ENCODE data around the gene SH3BP1. TPM values are rescaled to one million over a fixed set of nuclear protein-coding genes. Genes with fewer than 3 reads are reported as not detected.
A peak's percentile ranks its signal among the peaks of the same experiment; 100 is the strongest.

The SH3BP1 gene
- total and polyA plus RNA-seq, 2 of the 8 experiments (the other 6 are each of a cell fraction or from before 2014, with no cell fraction given) = 23.9 to 40.3 TPM

DNA sequence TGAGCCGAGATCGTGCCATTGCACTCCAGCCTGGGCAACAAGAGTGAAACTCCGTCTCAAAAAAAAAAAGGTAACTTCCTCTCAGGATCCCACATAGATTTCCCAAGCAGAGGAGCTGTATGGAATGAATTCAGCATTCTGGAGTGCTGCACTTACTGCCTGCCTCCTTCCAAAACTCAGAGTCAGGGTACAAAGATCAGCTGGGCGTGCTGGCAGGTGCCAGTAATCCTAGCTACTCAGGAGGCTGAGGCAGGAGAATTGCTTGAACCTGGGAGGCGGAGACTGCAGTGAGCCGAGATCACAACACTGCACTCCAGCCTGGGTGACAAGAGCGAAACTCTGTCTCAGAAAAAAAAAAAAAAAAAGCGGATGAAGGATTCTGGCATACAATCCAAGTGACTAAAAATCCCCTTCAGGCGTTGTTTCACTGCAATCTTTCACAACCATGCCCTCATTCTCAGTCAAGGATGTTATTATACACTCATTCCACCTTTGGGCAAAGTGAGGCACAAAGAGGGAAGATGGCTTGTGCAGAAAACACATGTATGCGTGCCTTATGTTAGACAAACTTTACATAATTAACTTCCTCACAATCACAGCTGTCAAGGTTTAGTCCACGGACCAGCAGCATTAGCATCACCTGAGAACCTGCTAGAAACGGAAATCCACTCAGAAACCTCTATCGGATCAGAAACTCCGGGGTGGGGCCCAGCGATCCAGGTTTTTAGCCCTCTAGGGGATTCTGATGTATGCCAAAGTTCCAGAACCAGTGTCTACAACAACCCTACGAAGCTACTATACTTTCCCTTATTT, 45.5 kb downstream of the SH3BP1 start:
- no peak overlapping the region for H4K91ac ChIP-seq (replicated peaks; ENCODE audit: insufficient read length, low read length)
- H3K14ac ChIP-seq (ENCODE audit: insufficient read length) = no peak overlapping the region
- ChIA-PET CTCF (ENCODE audit: partially characterized antibody) (interaction anchor here (0.6 to 16.3 kb wide), 10 partner anchors 14 to 192 kb away, joined by 3 to 261 read pairs (median 5); partner anchors contain the start of gene SH3BP1), POLR2A (ENCODE audit: partially characterized antibody) (interaction anchor here (1.2 to 5.4 kb wide), 6 partner anchors 11 to 71 kb away, joined by 3 to 37 read pairs (median 6); partner anchors contain the start of genes PDXP and TRIOBP)
- H3K18ac ChIP-seq (ENCODE audit: extremely low read depth, low read length) = no peak overlapping the region
- no peak overlapping the region for H3K4ac ChIP-seq (replicated peaks; ENCODE audit: insufficient read length, low read depth, low read length)
- no peak overlapping the region for H3K9ac ChIP-seq (replicated peaks in 1 of 4; ENCODE audit: extremely low read depth in 1 of 4, low read depth in 3 of 4, low read length in 3 of 4)
- no peak overlapping the region for H2BK120ac ChIP-seq (replicated peaks; ENCODE audit: low read depth, low read length)
- H3K23me2 ChIP-seq (ENCODE audit: low read depth, low read length) = peaks cover 4% of the 10 kb centered on the region
- 0 out of 2 replicates have a peak overlapping the region, but pooled peaks have one; percentile 7 for H2BK12ac ChIP-seq (ENCODE audit: low read depth, low read length)
- no peak for FAIRE-seq
- no peak overlapping the region for H3K27ac ChIP-seq (ENCODE audit: low read depth, low read length)
- 0 out of 2 replicates have a peak overlapping the region, but pooled peaks have one; percentile 46 for H2BK15ac ChIP-seq (ENCODE audit: low read length)
- H3K4me2 ChIP-seq (ENCODE audit: insufficient read depth in 1 of 2, low read depth in 2 of 2, low read length in 2 of 2) = no peak overlapping the region; a peak in 1 of 4 replicates
- H3K23ac ChIP-seq (ENCODE audit: insufficient read length) = no peak overlapping the region
- WGBS, 2 experiments (ENCODE audit: extremely low coverage in 1 of 2, insufficient coverage in 1 of 2, insufficient read length in 1 of 2, insufficient replicate concordance in 2 of 2, low coverage in 1 of 2, low lambda C conversion rate in 2 of 2, missing lambda C conversion rate in 1 of 2) = 91% methylated on average over 14 of the region's 16 CpGs; no CpG with 5 or more reads in 1 of the 2 experiments
- H4K20me1 ChIP-seq (replicated peaks in 1 of 2; ENCODE audit: control insufficient read depth in 1 of 2, insufficient read depth in 2 of 2, low read length in 2 of 2) = no peaks in the 10 kb centered on the region
- H3K4me1 ChIP-seq (replicated peaks in 1 of 4; ENCODE audit: control insufficient read depth in 3 of 4, insufficient read depth in 4 of 4, low read length in 3 of 4) = peaks cover 0 to 6% (median 2%) of the 10 kb centered on the region in 4 experiments; a peak in 4 of 7 replicates
- H2BK20ac ChIP-seq (ENCODE audit: low read length) = no peak overlapping the region
- H3K56ac ChIP-seq (replicated peaks; ENCODE audit: insufficient read length, low read depth, low read length) = no peak overlapping the region
- H3K79me1 ChIP-seq (ENCODE audit: low read depth, low read length) = peaks cover 3% of the 10 kb centered on the region; the same call in 1 of the 2 replicates
- no peak overlapping the region for H3K4me3 ChIP-seq (ENCODE audit: extremely low read depth in 1 of 4, insufficient read depth in 2 of 4, low read depth in 3 of 4, low read length in 4 of 4)
- H4K8ac ChIP-seq (ENCODE audit: extremely low read depth, insufficient read depth, low read length) = no peak overlapping the region
- H3K27me3 ChIP-seq (replicated peaks in 1 of 4; ENCODE audit: control insufficient read depth in 3 of 4, extremely low read depth in 1 of 4, insufficient read depth in 3 of 4, low read length in 3 of 4) = no peaks in the 10 kb centered on the region
- no peak overlapping the region for H4K5ac ChIP-seq (ENCODE audit: insufficient read length, low read depth, low read length)
- H2BK5ac ChIP-seq (ENCODE audit: low read depth, low read length) = no peak overlapping the region
- no peak for DNase-seq (ENCODE audit: low read depth in 1 of 2, low spot score in 2 of 2)
- H2AK5ac ChIP-seq (ENCODE audit: low read depth, low read length) = no peak overlapping the region
- no peak overlapping the region for H2AFZ ChIP-seq (ENCODE audit: low read length)
- peaks cover 0 to 9% (median 6%) of the 10 kb centered on the region in 4 experiments; a peak in 5 of 8 replicates for H3K36me3 ChIP-seq (ENCODE audit: control insufficient read depth in 2 of 4, insufficient read depth in 4 of 4, low read length in 3 of 4)
- peaks cover 0 to 7% of the 10 kb centered on the region in 2 experiments; a peak in 1 of 4 replicates for H3K79me2 ChIP-seq (ENCODE audit: control insufficient read depth in 1 of 2, insufficient read depth in 2 of 2, low read length in 2 of 2)
- no peaks in the 10 kb centered on the region for H3K9me3 ChIP-seq (ENCODE audit: insufficient read depth in 2 of 2, low read depth in 1 of 2, low read length in 1 of 2)
- no peak for TF ChIP-seq GTF2F1 (IDR thresholded peaks at IDR 0.05; ENCODE audit: borderline replicate concordance, low read depth, low read length)
- no peak for TF ChIP-seq EP300 (IDR thresholded peaks at IDR 0.05; ENCODE audit: borderline replicate concordance in 1 of 2, low read depth in 2 of 2, low read length in 2 of 2)
- no peak for TF ChIP-seq KDM4A (IDR thresholded peaks at IDR 0.05; ENCODE audit: low read depth, low read length, severe bottlenecking)
- no peak for TF ChIP-seq RBBP5 (IDR thresholded peaks at IDR 0.05; ENCODE audit: borderline replicate concordance, low read depth, low read length)
- TF ChIP-seq BACH1 (IDR thresholded peaks at IDR 0.05; ENCODE audit: low read length) = no peak
- TF ChIP-seq, protein P1, sequence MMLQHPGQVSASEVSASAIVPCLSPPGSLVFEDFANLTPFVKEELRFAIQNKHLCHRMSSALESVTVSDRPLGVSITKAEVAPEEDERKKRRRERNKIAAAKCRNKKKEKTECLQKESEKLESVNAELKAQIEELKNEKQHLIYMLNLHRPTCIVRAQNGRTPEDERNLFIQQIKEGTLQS (IDR thresholded peaks at IDR 0.05; ENCODE audit: insufficient read depth, low read depth, low read length) = no peak
- TF ChIP-seq TEAD4 (IDR thresholded peaks at IDR 0.05; ENCODE audit: low read depth, low read length) = no peak
- no peak for TF ChIP-seq KDM1A (IDR thresholded peaks at IDR 0.05; ENCODE audit: borderline replicate concordance, low read length)
- TF ChIP-seq TAF7 (optimal IDR thresholded peaks at IDR 0.05; ENCODE audit: borderline replicate concordance, low read depth, low read length) = no peak

Measured in H1 (cell line).